RWPE2 (cell line): ENCODE data around the gene TEK.

Experiments
- ATAC-seq: fragments of 200-7000 bp; cut with Tn5 transposase; 3 replicates; pipeline ENCODE4 v1.9.1; 2021; ENCODE audit warnings: low read depth
- DNase-seq: peaks from one replicate; pipeline ENCODE4 v3.0.0-alpha.2; 2020; ENCODE audit warnings: low spot score
- H3K27ac ChIP-seq: fragments of 450-650 bp; 2 replicates; pipeline ENCODE4 v1.5.1; 2017; ENCODE audit warnings: mild to moderate bottlenecking; ENCODE audit not compliant: poor library complexity, severe bottlenecking
- H3K27me3 ChIP-seq: fragments of 250-450 bp; sonication (Bioruptor Pico); 2 replicates; pipeline ENCODE4 v1.5.1; 2021; ENCODE audit warnings: mild to moderate bottlenecking, moderate library complexity; ENCODE audit not compliant: insufficient read depth, poor library complexity, severe bottlenecking
- H3K36me3 ChIP-seq: fragments of 250-450 bp; sonication (Bioruptor Pico); 2 replicates; pipeline ENCODE4 v1.5.1; 2020; ENCODE audit warnings: low read depth, mild to moderate bottlenecking, moderate library complexity
- H3K4me1 ChIP-seq: fragments of 250-450 bp; sonication (Bioruptor Pico); 2 replicates; pipeline ENCODE4 v1.5.1; 2021; ENCODE audit warnings: mild to moderate bottlenecking, moderate library complexity; ENCODE audit not compliant: insufficient read depth, poor library complexity, severe bottlenecking
- H3K4me3 ChIP-seq: fragments of 250-450 bp; sonication (Bioruptor Pico); 2 replicates; pipeline ENCODE4 v1.5.1; 2021; ENCODE audit warnings: mild to moderate bottlenecking, moderate library complexity; ENCODE audit not compliant: severe bottlenecking
- H3K9me3 ChIP-seq: fragments of 250-450 bp; sonication (Bioruptor Pico); 2 replicates; pipeline ENCODE4 v1.5.1; 2021; ENCODE audit warnings: mild to moderate bottlenecking, moderate library complexity; ENCODE audit not compliant: severe bottlenecking
- TF ChIP-seq, protein P1 (sequence below): fragments of 450-650 bp; IDR thresholded peaks from one replicate; pipeline ENCODE4 v1.5.1; 2017; ENCODE audit warnings: mild to moderate bottlenecking, moderate library complexity; ENCODE audit not compliant: poor library complexity, severe bottlenecking

TEK gene

DNA sequence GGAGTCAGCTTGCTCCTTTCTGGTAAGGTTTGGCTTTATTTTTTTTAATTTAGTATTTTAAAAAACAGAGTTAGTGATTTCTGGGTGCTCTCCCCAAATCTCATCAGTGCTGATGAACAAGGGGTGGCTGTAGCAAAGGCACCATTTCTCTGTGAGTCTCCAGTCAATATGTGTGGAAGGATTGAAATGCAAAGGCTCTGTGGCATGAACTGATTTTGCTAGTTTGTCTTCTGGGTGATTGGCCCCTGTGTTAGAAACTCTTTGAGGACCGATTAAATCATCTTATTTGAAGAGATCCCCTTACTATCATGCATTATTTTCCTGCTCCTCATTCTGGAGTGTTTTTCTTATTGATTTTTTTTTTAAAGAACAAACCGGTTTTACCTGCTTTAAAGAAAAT, 596 bp downstream of the TEK start:
- TF ChIP-seq, protein P1, sequence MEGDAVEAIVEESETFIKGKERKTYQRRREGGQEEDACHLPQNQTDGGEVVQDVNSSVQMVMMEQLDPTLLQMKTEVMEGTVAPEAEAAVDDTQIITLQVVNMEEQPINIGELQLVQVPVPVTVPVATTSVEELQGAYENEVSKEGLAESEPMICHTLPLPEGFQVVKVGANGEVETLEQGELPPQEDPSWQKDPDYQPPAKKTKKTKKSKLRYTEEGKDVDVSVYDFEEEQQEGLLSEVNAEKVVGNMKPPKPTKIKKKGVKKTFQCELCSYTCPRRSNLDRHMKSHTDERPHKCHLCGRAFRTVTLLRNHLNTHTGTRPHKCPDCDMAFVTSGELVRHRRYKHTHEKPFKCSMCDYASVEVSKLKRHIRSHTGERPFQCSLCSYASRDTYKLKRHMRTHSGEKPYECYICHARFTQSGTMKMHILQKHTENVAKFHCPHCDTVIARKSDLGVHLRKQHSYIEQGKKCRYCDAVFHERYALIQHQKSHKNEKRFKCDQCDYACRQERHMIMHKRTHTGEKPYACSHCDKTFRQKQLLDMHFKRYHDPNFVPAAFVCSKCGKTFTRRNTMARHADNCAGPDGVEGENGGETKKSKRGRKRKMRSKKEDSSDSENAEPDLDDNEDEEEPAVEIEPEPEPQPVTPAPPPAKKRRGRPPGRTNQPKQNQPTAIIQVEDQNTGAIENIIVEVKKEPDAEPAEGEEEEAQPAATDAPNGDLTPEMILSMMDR: no peak
- H3K27me3 ChIP-seq: no peaks in the 10 kb centered on the region
- H3K9me3 ChIP-seq: no peaks in the 10 kb centered on the region
- no peaks in the 10 kb centered on the region for H3K4me1 ChIP-seq
- no peak for ATAC-seq
- no peak for DNase-seq
- H3K27ac ChIP-seq: no peak overlapping the region
- no peak overlapping the region for H3K4me3 ChIP-seq
- H3K36me3 ChIP-seq: no peaks in the 10 kb centered on the region

DNA sequence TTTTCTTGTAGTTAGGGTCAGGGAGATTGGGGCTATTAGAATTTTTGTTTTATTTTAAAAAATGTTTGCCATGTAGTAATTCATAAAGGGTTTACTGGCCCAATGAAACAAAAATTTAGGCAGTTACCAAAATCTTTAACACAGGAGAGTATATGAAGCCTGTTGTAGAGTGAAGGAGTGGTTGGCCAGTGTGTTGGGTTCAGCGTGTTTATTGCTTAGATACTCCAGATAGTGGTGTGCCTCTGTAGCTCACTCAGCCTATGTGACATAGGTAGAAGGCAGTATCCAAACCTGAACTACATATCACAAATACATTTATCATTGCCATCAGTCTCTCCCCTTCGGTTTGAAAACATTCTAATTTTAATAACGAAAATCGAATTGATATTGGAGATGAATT, 1.2 kb downstream of the TEK start:
- TF ChIP-seq, protein P1: no peak
- DNase-seq (no peak), ATAC-seq (no peak)
- Histone ChIP-seq H3K36me3 (no peaks in the 10 kb centered on the region), H3K4me3 (no peak overlapping the region), H3K9me3 (no peaks in the 10 kb centered on the region), H3K27ac (no peak overlapping the region), H3K27me3 (no peaks in the 10 kb centered on the region), H3K4me1 (no peaks in the 10 kb centered on the region)

DNA sequence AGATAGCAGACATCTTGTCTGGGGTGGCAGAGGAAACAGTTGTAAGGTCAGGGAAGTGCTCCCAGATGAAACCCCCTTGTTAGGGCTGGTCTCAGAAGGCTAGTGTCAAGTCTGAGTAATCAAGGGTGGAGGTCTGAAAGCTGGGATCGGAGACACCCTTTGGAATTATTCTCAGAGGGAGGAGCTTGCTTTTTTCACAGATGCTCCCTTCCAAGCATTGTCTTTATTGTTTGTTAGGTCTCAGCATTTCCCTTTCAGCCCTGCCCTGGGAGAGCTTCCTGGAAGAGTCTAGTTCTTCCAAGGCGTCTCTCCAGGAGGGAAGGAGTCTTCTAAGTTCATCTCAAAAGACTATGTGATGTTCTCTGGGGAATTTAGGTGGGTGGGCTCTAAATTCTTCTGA, 3.2 kb downstream of the TEK start:
- Histone ChIP-seq H3K4me1 (peaks cover 1% of the 10 kb centered on the region), H3K27ac (no peak overlapping the region), H3K4me3 (no peak overlapping the region), H3K36me3 (no peaks in the 10 kb centered on the region), H3K27me3 (no peaks in the 10 kb centered on the region), H3K9me3 (no peaks in the 10 kb centered on the region)
- DNase-seq: no peak
- TF ChIP-seq, protein P1: no peak
- ATAC-seq: no peak

DNA sequence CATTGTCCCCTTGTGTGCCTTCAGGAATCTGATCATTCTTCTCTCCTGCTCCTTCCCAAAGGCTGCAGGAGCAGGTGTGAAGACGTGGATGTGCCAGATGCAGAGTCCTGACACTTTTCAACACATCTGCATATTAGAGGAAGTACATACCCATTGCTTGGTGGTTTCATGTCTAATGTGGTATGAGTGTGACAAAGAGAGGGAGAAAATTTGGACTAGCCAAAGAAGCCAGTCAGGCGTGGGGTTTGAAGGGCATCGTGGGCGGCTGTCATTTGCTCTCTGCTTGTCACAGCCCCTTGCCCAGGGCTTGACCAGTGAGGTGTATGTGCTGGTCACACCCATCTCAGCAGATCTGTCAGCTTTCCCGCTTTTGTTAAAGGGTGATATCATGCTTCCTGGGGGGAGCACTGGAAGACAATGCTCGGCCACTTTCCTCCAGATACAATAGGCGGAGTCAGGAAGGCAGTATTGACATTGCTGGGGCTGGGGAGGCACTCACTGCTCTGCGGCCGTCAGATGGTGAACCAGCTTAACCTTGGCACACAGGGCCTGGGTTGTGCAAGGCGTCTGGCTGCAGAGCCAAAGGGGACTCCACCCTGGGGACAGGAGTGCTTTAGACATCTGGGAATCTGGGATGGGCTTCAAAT, 8.6 kb downstream of the TEK start:
- DNase-seq (peak; percentile 73), ATAC-seq (peak; percentile 97)
- Histone ChIP-seq H3K27me3 (no peaks in the 10 kb centered on the region), H3K4me1 (peaks cover 20% of the 10 kb centered on the region), H3K9me3 (no peaks in the 10 kb centered on the region), H3K4me3 (no peak overlapping the region), H3K36me3 (no peaks in the 10 kb centered on the region), H3K27ac (peak overlapping the region; percentile 74)
- TF ChIP-seq, protein P1: no peak

DNA sequence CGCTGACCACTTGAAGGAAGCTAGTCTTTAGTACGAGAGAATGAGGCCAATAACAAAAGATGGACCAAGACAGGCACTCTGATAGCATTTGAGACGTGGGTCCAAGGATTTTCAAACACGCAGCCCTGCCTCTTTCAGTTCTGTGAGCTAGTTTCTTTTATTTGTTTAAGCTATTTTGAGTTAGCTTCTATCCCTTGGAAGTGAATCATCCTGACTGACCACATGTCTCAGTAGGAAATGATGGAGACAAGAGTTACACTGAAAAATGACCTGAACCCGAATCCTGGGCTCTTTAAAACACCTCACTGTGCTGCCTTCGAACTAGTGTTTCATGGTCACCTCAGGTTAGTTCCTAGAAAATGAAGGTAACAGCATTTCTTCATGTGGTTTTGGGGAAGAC, 9.9 kb downstream of the TEK start:
- no peaks in the 10 kb centered on the region for H3K9me3 ChIP-seq
- TF ChIP-seq, protein P1: no peak
- ATAC-seq (peak; percentile 17; the same call in 1 of the 3 replicates), DNase-seq (no peak)
- H3K36me3 ChIP-seq: no peaks in the 10 kb centered on the region
- H3K27me3 ChIP-seq: no peaks in the 10 kb centered on the region
- H3K4me3 ChIP-seq: no peak overlapping the region
- peak overlapping the region; percentile 74 for H3K27ac ChIP-seq
- peaks cover 20% of the 10 kb centered on the region for H3K4me1 ChIP-seq
